GDM1 (cell line): ENCODE results near the gene SNRK.
"Not testable (repeated sequence)": the region's sequence is repeated elsewhere in the genome, so short reads cannot be mapped to it uniquely, and the experiment has no call there.

Experiments
- DNase-seq: peaks from one replicate; lab custom pipeline; 2025; lab: John Stamatoyannopoulos, UW

SNRK gene

GRCh38 chr3:43346978-43347749 is 60.8 kb downstream of the SNRK start:
- DNase-seq, result no peak

GRCh38 chr3:43347774-43348173 is 61.4 kb downstream of the SNRK start:
- no peak for DNase-seq

GRCh38 chr3:43348350-43348749 is 62.0 kb downstream of the SNRK start:
- no peak for DNase-seq

GRCh38 chr3:43348852-43349574 is 62.7 kb downstream of the SNRK start:
- no peak for DNase-seq

- no peak for DNase-seq
Observed at GRCh38 chr3:43349716-43350115, 63.4 kb downstream of the SNRK start.

- no peak for DNase-seq
Observed at GRCh38 chr3:43353393-43353792, 67.1 kb downstream of the SNRK start.

GRCh38 chr3:43353923-43354670 is 67.8 kb downstream of the SNRK start:
- DNase-seq, result no peak

GRCh38 chr3:43356033-43356432 is 69.7 kb downstream of the SNRK start:
- not testable (repeated sequence) for DNase-seq

- DNase-seq, result no peak
Observed at GRCh38 chr3:43361077-43361476, 74.7 kb downstream of the SNRK start.

GRCh38 chr3:43362183-43362582 is 75.8 kb downstream of the SNRK start:
- DNase-seq, result no peak

- DNase-seq, result no peak
Observed at GRCh38 chr3:43362961-43363360, 76.6 kb downstream of the SNRK start.

- DNase-seq, result no peak
Observed at GRCh38 chr3:43363621-43364266, 77.4 kb downstream of the SNRK start.

GRCh38 chr3:43364494-43364893 is 78.2 kb downstream of the SNRK start:
- no peak for DNase-seq

GRCh38 chr3:43364926-43365325 is 78.6 kb downstream of the SNRK start:
- DNase-seq, result no peak

- no peak for DNase-seq
Observed at GRCh38 chr3:43365601-43366305, 79.4 kb downstream of the SNRK start.

- DNase-seq, result no peak
Observed at GRCh38 chr3:43366481-43366880, 80.1 kb downstream of the SNRK start.

- no peak for DNase-seq
Observed at GRCh38 chr3:43366885-43367284, 80.5 kb downstream of the SNRK start.

GRCh38 chr3:43369404-43370292 is 83.3 kb downstream of the SNRK start:
- DNase-seq, result peak; percentile 78

GRCh38 chr3:43370293-43370980 is 84.1 kb downstream of the SNRK start:
- DNase-seq, result no peak

- DNase-seq, result no peak
Observed at GRCh38 chr3:43371494-43371893, 85.2 kb downstream of the SNRK start.
